ENCODE data around the gene S100A14. TPM values are rescaled to one million over a fixed set of nuclear protein-coding genes. Genes with fewer than 3 reads are reported as not detected.
A peak's percentile ranks its signal among the peaks of the same experiment; 100 is the strongest.
"Not testable (repeated sequence)": the region's sequence is repeated elsewhere in the genome, so short reads cannot be mapped to it uniquely, and the experiment has no call there.

S100A14 gene
- total RNA-seq, 1 experiment from 2014 or later = 332 TPM

GRCh38 chr1:153598309-153599172, 17.6 kb downstream of the S100A14 start:
- H3K4me1 Mint-ChIP-seq (ENCODE audit: insufficient read depth, unreplicated experiment) = peaks cover 12% of the 10 kb centered on the region
- POLR2A ChIA-PET = interaction anchor here (0.7 to 6.2 kb wide), 12 partner anchors 10 to 92 kb away, joined by 3 to 74 read pairs (median 5); partner anchors contain the start of genes CHTOP, S100A1, S100A13 and S100A14
- H3K36me3 Mint-ChIP-seq (ENCODE audit: insufficient read depth, unreplicated experiment) = peaks cover 33% of the 10 kb centered on the region
- H3K27ac Mint-ChIP-seq (ENCODE audit: low read depth, unreplicated experiment) = peak overlapping the region; percentile 14
- H3K27me3 Mint-ChIP-seq (ENCODE audit: insufficient read depth, unreplicated experiment) = no peaks in the 10 kb centered on the region
- no peak for DNase-seq (ENCODE audit: unreplicated experiment)
- no peaks in the 10 kb centered on the region for H3K9me3 Mint-ChIP-seq (ENCODE audit: unreplicated experiment)
- no TSS peak for BruUV-seq (replicated peaks)
- CTCF ChIA-PET = interaction anchor here (0.6 to 1.2 kb wide), 6 partner anchors 26 to 246 kb away, joined by 3 to 6 read pairs (median 3); partner anchors contain the start of genes S100A1 and S100A13
- no peak overlapping the region for H3K4me3 Mint-ChIP-seq (ENCODE audit: unreplicated experiment)
- intact Hi-C loops (cut with micrococcal nuclease) = no loop called here
- no peak for TF ChIP-seq CTCF (IDR thresholded peaks at IDR 0.05; ENCODE audit: unreplicated experiment)

DNA sequence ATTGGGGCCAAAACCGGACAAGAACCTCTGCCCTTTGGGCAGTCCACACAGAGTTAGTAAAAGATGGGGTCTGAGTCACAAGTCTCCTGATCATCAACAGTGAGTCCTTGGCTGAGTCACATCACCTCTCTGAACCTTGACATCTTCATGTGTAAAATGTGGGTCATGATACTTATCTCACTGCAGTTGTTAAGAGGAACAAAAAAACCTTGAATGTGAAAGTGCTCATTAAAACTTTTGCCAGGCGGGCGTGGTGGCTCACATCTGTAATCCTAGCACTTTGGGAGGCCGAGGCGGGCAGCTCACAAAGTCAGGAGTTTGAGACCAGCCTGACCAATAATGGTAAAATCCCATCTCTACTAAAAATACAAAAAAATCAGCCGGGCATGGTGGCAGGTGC, 18.9 kb downstream of the S100A14 start:
- Mint-ChIP-seq H3K4me3 (ENCODE audit: unreplicated experiment) (no peak overlapping the region), H3K27me3 (ENCODE audit: insufficient read depth, unreplicated experiment) (no peaks in the 10 kb centered on the region), H3K4me1 (ENCODE audit: insufficient read depth, unreplicated experiment) (peaks cover 12% of the 10 kb centered on the region), H3K9me3 (ENCODE audit: unreplicated experiment) (no peaks in the 10 kb centered on the region), H3K36me3 (ENCODE audit: insufficient read depth, unreplicated experiment) (peaks cover 33% of the 10 kb centered on the region), H3K27ac (ENCODE audit: low read depth, unreplicated experiment) (peak overlapping the region; percentile 14)
- BruUV-seq (replicated peaks) = no TSS peak
- POLR2A ChIA-PET = interaction anchor here (0.9 to 6.2 kb wide), 6 partner anchors 11 to 21 kb away, joined by 3 to 74 read pairs (median 6); partner anchors contain the start of genes S100A14 and S100A16
- TF ChIP-seq CTCF (IDR thresholded peaks at IDR 0.05; ENCODE audit: unreplicated experiment) = no peak
- DNase-seq (ENCODE audit: unreplicated experiment) = peak; percentile 68
- intact Hi-C loops (cut with micrococcal nuclease) = loop anchor here (2.0 kb wide), 1 partner anchor 14 kb away; no protein-coding TSS in a partner anchor
- CTCF ChIA-PET = interaction anchor here (0.9 kb wide), 1 partner anchor 11 kb away, joined by 3 read pairs; no protein-coding TSS in a partner anchor

DNA sequence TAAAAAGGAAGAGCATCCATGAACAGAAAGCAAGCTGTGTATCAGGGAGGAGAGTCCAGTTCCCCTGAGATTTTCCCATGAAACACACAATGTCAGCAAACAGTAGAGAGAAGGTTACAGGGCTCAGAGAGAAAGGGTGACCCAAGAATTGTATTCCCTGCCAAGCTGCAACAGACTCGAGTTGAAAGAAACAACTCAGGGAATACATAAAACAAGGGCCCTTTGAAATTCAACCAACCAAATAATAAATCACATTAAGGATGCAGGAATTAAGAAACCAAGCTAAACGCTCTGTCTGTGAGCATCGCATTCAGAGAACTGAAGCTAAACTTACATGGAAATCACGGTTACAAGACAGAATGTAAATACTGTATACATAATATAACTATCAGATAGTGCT, 23.4 kb downstream of the S100A14 start:
- Mint-ChIP-seq H3K27me3 (ENCODE audit: insufficient read depth, unreplicated experiment) (no peaks in the 10 kb centered on the region), H3K27ac (ENCODE audit: low read depth, unreplicated experiment) (no peak overlapping the region), H3K9me3 (ENCODE audit: unreplicated experiment) (no peaks in the 10 kb centered on the region), H3K36me3 (ENCODE audit: insufficient read depth, unreplicated experiment) (peaks cover 12% of the 10 kb centered on the region), H3K4me3 (ENCODE audit: unreplicated experiment) (no peak overlapping the region), H3K4me1 (ENCODE audit: insufficient read depth, unreplicated experiment) (peaks cover 10% of the 10 kb centered on the region)
- BruUV-seq (replicated peaks) = no TSS peak
- ChIA-PET CTCF (interaction anchor here (0.7 to 2.5 kb wide), 7 partner anchors 11 to 241 kb away, joined by 3 to 19 read pairs (median 5); partner anchors contain the start of gene S100A13), POLR2A (interaction anchor here (0.6 to 3.2 kb wide), 14 partner anchors 10 to 133 kb away, joined by 3 to 15 read pairs (median 4); partner anchors contain the start of genes S100A14 and S100A16)
- intact Hi-C loops (cut with micrococcal nuclease) = no loop called here
- no peak for DNase-seq (ENCODE audit: unreplicated experiment)
- TF ChIP-seq CTCF (IDR thresholded peaks at IDR 0.05; ENCODE audit: unreplicated experiment) = no peak

DNA sequence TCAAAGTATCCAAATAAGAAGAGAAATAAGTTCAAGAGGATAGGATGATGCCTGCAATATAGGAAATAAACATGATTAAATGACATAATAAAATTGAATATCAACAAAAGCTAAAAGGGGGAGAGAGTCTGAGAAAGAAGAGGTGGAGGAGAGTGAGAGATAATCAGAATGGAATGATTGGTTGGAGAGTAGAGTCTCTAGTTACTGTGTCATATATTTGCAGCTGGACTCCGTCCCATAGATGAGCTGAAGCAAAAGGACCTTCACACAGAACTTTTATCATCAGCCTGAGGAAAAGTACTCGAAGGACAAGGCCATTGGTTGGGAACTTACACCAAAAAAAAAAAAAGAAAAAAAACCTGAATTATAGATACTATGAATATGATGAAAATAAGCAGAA, 27.6 kb downstream of the S100A14 start:
- TF ChIP-seq CTCF (IDR thresholded peaks at IDR 0.05; ENCODE audit: unreplicated experiment) = no peak
- CTCF ChIA-PET = interaction anchor here (0.6 to 0.7 kb wide), 2 partner anchors 11 to 12 kb away, joined by 4 read pairs; no protein-coding TSS in a partner anchor
- Mint-ChIP-seq H3K27me3 (ENCODE audit: insufficient read depth, unreplicated experiment) (no peaks in the 10 kb centered on the region), H3K9me3 (ENCODE audit: unreplicated experiment) (no peaks in the 10 kb centered on the region), H3K4me1 (ENCODE audit: insufficient read depth, unreplicated experiment) (peaks cover 16% of the 10 kb centered on the region), H3K36me3 (ENCODE audit: insufficient read depth, unreplicated experiment) (peaks cover 7% of the 10 kb centered on the region), H3K27ac (ENCODE audit: low read depth, unreplicated experiment) (peak overlapping the region; percentile 20), H3K4me3 (ENCODE audit: unreplicated experiment) (no peak overlapping the region)
- POLR2A ChIA-PET = interaction anchor here (0.7 to 1.0 kb wide), 2 partner anchors 14 to 16 kb away, joined by 3 read pairs; no protein-coding TSS in a partner anchor
- no TSS peak for BruUV-seq (replicated peaks)
- intact Hi-C loops (cut with micrococcal nuclease) = no loop called here
- no peak for DNase-seq (ENCODE audit: unreplicated experiment)

DNA sequence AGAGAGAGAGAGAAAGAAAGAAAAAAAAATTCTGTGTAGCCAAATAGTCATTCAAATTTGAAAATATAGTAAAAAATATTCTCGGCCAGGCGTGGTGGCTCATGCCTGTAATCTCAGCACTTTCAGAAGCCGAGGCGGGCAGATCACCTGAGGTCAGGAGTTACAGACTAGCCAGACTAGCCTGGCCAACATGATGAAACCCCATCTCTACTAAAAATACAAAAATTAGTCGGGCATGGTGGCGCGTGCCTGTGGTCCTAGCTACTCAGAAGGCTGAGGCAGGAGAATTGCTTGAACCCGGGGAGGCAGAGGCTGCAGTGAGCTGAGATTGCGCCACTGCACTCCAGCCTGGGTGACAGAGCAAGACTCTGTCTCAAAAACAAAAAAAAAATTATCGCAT, 28.1 kb downstream of the S100A14 start:
- intact Hi-C loops (cut with micrococcal nuclease) = not testable (repeated sequence)
- CTCF ChIA-PET = interaction anchor here (0.6 to 0.7 kb wide), 2 partner anchors 10 to 12 kb away, joined by 4 read pairs; no protein-coding TSS in a partner anchor

More for the DNA sequence above, 28.1 kb downstream of the S100A14 start:
- not testable (repeated sequence) for BruUV-seq (replicated peaks); H3K4me3 Mint-ChIP-seq (ENCODE audit: unreplicated experiment); H3K36me3 Mint-ChIP-seq (ENCODE audit: insufficient read depth, unreplicated experiment); H3K9me3 Mint-ChIP-seq (ENCODE audit: unreplicated experiment); DNase-seq (ENCODE audit: unreplicated experiment); H3K27me3 Mint-ChIP-seq (ENCODE audit: insufficient read depth, unreplicated experiment)
- Mint-ChIP-seq H3K4me1 (ENCODE audit: insufficient read depth, unreplicated experiment) (peaks cover 16% of the 10 kb centered on the region), H3K27ac (ENCODE audit: low read depth, unreplicated experiment) (peak overlapping the region; percentile 20)
- POLR2A ChIA-PET = interaction anchor here (0.7 to 3.3 kb wide), 3 partner anchors 14 to 25 kb away, joined by 3 to 20 read pairs (median 3); partner anchors contain the start of gene S100A16
